Measurements from ENCODE around the gene DAP.

The DAP gene

DNA sequence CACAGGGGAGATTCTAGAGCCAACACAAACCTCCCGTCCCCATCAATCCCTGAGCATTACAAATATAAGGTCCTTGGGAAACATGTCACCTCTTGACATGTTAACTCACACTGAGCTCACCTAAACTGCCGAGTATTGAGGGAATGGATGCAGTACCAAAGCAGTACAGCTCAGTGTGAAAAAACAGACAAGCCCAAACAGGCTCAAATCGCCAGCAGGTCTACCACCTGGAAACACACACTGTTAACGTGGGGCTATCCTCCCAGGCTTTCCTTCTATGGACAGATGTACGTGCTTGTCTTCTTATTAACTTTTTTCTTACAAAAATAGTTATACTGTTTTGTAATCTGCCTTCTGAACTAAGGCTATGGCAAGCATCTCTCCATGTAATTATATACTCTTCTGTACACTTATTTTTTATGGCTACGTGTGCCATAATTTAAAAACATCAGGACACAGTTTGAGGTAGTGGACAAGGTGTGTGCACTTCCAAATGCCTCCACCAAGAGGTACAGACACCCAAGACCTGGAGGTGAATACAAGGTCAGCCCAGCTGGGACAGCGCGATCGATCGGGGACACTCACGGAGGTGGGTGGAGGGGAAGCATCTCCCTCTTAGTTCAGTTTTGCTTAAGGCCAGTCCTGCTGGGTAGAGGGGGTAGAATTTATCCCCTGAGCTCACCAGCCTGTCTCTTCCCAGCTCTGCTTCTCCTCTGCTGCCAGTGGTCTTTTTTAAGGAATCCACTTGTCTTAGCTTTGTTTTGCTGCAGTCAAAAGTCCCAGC is 76.5 kb downstream of the DAP start:
- Mint-ChIP-seq H3K4me3 (no peak overlapping the region), H3K9me3 (no peaks in the 10 kb centered on the region), H3K36me3 (ENCODE audit: low read depth) (peaks cover 38% of the 10 kb centered on the region), H3K27me3 (no peaks in the 10 kb centered on the region), H3K4me1 (ENCODE audit: low read depth) (peaks cover 5% of the 10 kb centered on the region), H3K27ac (peak overlapping the region; percentile 26)

DNA sequence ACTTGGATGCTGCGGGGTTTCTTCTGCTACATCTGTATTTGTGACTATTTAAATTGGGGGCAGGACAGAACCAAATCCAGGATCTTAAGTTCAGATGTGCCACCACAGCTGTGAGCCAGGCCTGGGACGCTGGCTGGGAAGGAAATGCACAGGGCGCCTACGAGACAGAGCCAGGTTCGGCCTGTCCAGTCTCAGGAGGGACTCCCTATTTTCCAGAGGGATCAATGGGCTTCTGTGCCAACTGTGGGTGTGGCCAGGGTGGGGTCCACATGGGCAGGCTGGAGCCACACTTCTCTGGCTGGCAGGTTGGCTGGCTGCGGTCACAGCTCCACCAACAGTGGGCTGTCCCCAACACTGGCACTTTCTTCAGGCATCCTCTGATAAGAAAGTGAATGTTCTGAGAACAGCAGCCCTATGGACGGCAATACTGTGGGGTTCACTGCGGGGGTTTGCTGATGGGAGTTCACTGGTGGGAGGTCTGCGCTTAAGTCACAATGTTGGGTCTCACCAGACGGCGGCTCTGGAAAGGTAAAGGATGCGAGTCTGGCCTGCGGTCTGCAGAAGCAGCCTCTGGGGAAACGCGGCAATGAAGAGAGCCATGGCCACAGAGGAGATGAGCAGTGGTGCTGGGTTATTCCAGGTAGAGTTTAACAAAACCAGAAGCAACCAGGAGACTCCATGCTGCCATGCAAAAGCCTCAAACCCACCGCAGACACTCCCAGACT is 78.1 kb downstream of the DAP start:
- no peaks in the 10 kb centered on the region for H3K9me3 Mint-ChIP-seq
- H3K4me3 Mint-ChIP-seq, result no peak overlapping the region
- H3K36me3 Mint-ChIP-seq (ENCODE audit: low read depth), result peaks cover 46% of the 10 kb centered on the region
- H3K4me1 Mint-ChIP-seq (ENCODE audit: low read depth), result peaks cover 5% of the 10 kb centered on the region
- H3K27me3 Mint-ChIP-seq, result no peaks in the 10 kb centered on the region
- H3K27ac Mint-ChIP-seq, result no peak overlapping the region

DNA sequence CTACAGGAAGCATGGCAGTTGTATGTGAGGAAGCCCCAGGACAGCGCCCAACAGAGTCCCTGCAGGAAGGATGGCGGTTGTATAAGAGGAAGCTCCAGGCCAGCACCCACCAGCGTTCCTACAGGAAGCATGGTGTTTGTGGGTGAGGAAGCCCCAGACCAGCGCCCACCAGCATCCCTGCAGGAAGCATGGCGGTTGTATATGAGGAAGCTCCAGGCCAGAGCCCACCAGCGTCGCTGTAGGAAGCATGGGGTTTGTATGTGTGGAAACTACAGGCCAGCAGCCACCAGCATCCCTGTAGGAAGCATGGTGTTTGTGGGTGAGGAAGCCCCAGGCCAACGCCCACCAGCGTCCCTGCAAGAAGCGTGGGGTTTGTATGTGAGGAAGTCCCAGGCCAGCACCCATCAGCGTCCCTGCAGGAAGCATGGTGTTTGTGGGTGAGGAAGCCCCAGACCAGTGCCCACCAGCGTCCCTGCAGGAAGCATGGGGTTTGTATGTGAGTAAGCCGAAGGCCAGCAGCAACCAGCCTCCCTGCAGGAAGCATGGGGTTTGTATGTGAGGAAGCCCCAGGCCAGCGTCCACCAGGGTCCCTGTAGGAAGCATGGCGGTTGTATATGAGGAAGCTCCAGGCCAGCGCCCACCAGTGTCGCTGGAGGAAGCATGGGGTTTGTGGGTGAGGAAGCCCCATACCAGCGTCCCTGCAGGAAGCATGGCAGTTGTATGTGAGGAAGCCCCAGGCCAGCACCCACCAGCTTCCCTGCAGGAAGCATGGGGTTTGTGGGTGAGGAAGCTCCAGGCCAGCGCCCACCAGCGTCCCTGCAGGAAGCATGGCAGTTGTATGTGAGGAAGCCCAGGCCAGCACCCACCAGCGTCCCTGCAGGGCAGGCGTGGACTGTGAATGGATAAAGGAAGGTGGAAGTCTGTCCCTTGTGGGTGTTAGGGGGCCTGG is 79.0 kb downstream of the DAP start:
- Mint-ChIP-seq H3K9me3 (no peaks in the 10 kb centered on the region), H3K4me1 (ENCODE audit: low read depth) (peaks cover 5% of the 10 kb centered on the region), H3K36me3 (ENCODE audit: low read depth) (peaks cover 50% of the 10 kb centered on the region), H3K4me3 (no peak overlapping the region), H3K27ac (no peak overlapping the region), H3K27me3 (no peaks in the 10 kb centered on the region)

DNA sequence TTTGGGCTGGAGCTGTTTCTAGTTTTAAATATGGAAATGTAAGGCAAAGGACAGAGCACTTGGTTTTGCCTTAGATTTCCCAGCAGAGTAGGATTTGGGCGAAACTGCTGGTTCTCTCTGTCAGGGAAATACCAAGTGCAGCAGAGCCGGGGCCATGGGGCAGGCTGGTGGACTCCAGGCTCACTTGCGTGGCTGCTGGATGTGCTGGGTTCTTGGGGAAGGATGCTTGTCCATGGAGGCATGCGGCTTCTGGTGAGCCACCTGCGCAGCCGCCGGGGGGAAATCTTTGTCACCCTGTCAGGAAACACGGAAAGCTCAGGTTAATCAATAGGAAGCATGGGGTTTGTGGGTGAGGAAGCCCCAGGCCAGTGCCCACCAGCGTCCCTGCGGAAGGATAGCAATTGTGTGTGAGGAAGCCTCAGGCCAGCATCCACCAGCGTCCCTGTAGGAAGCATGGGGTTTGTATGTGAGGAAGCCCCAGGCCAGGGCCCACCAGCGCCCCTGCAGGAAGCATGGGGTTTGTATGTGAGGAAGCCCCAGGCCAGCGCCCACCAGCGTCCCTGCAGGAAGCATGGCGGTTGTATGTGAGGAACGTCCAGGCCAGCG is 80.1 kb downstream of the DAP start:
- peaks cover 5% of the 10 kb centered on the region for H3K4me1 Mint-ChIP-seq (ENCODE audit: low read depth)
- H3K27ac Mint-ChIP-seq, result no peak overlapping the region
- H3K36me3 Mint-ChIP-seq (ENCODE audit: low read depth), result peaks cover 53% of the 10 kb centered on the region
- no peak overlapping the region for H3K4me3 Mint-ChIP-seq
- no peaks in the 10 kb centered on the region for H3K27me3 Mint-ChIP-seq
- no peaks in the 10 kb centered on the region for H3K9me3 Mint-ChIP-seq

GRCh38 chr5:10679336-10679988 is 81.6 kb downstream of the DAP start:
- Mint-ChIP-seq H3K36me3 (ENCODE audit: low read depth) (peaks cover 45% of the 10 kb centered on the region), H3K4me3 (no peak overlapping the region), H3K27me3 (peaks cover 4% of the 10 kb centered on the region), H3K4me1 (ENCODE audit: low read depth) (no peaks in the 10 kb centered on the region), H3K9me3 (no peaks in the 10 kb centered on the region), H3K27ac (no peak overlapping the region)

- Mint-ChIP-seq H3K9me3 (no peaks in the 10 kb centered on the region), H3K36me3 (ENCODE audit: low read depth) (peaks cover 41% of the 10 kb centered on the region), H3K4me3 (no peak overlapping the region), H3K27me3 (peaks cover 4% of the 10 kb centered on the region), H3K4me1 (ENCODE audit: low read depth) (no peaks in the 10 kb centered on the region), H3K27ac (no peak overlapping the region)
These were observed 82.8 kb downstream of the DAP start for GRCh38 chr5:10678244-10678643.

GRCh38 chr5:10677533-10677932 is 83.5 kb downstream of the DAP start:
- Mint-ChIP-seq H3K4me3 (no peak overlapping the region), H3K4me1 (ENCODE audit: low read depth) (no peaks in the 10 kb centered on the region), H3K9me3 (no peaks in the 10 kb centered on the region), H3K27me3 (peaks cover 4% of the 10 kb centered on the region), H3K27ac (no peak overlapping the region), H3K36me3 (ENCODE audit: low read depth) (peaks cover 39% of the 10 kb centered on the region)

GRCh38 chr5:10676946-10677345 is 84.1 kb downstream of the DAP start:
- Mint-ChIP-seq H3K27ac (no peak overlapping the region), H3K36me3 (ENCODE audit: low read depth) (peaks cover 39% of the 10 kb centered on the region), H3K4me3 (no peak overlapping the region), H3K27me3 (peaks cover 8% of the 10 kb centered on the region), H3K4me1 (ENCODE audit: low read depth) (no peaks in the 10 kb centered on the region), H3K9me3 (no peaks in the 10 kb centered on the region)

DNA sequence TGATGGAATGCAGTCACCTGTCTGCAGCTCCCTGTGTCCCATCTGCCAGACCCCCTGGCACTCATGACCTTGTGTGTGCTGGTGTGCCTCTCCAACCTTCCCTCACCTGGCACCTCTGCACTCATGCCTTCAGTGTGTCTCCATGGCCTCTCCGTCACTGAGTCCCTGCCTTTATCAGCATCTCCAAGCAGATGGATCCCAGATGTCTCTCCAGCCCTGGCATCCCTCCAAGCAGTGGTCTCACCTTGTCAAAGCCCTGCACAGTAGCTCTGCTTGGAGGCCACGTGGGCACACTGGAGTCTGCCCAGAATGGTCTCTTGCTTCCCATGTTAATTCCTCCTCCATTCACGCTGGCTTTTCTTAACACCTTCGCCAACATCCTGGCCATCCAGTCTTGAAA is 84.8 kb downstream of the DAP start:
- H3K27ac Mint-ChIP-seq, result no peak overlapping the region
- no peak overlapping the region for H3K4me3 Mint-ChIP-seq
- H3K36me3 Mint-ChIP-seq (ENCODE audit: low read depth), result peaks cover 39% of the 10 kb centered on the region
- no peaks in the 10 kb centered on the region for H3K4me1 Mint-ChIP-seq (ENCODE audit: low read depth)
- no peaks in the 10 kb centered on the region for H3K9me3 Mint-ChIP-seq
- H3K27me3 Mint-ChIP-seq, result peaks cover 8% of the 10 kb centered on the region

DNA sequence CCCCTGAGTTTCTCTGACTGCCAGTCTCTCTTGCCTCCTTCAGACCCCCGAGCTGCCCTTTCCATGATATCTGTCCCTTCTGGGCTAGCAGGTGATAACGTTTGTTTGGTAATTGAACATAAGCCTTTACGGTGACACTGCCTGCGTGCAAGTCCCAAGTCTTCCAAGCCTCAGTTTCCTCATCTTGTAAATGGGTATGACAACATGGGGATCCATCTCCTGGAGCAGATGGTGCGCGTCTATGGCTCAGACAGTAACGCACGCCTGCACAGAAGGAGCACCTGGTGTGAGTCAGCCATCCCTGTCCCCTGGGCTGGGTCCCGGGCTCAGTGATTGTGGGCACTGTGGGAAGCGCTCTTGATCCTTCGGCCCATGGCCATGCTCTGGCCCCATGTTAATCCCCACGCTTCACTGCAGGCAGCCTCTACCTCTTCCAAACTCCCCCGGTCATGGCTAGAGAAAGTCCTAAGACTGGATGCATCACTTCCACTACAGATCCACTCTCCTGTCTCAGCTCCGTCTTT is 85.8 kb downstream of the DAP start:
- peaks cover 8% of the 10 kb centered on the region for H3K27me3 Mint-ChIP-seq
- H3K4me1 Mint-ChIP-seq (ENCODE audit: low read depth), result no peaks in the 10 kb centered on the region
- H3K36me3 Mint-ChIP-seq (ENCODE audit: low read depth), result peaks cover 30% of the 10 kb centered on the region
- no peaks in the 10 kb centered on the region for H3K9me3 Mint-ChIP-seq
- peak overlapping the region; percentile 54 for H3K27ac Mint-ChIP-seq
- H3K4me3 Mint-ChIP-seq, result no peak overlapping the region

- no peaks in the 10 kb centered on the region for H3K9me3 Mint-ChIP-seq
- no peaks in the 10 kb centered on the region for H3K4me1 Mint-ChIP-seq (ENCODE audit: low read depth)
- no peak overlapping the region for H3K27ac Mint-ChIP-seq
- peaks cover 24% of the 10 kb centered on the region for H3K36me3 Mint-ChIP-seq (ENCODE audit: low read depth)
- peaks cover 8% of the 10 kb centered on the region for H3K27me3 Mint-ChIP-seq
- no peak overlapping the region for H3K4me3 Mint-ChIP-seq
These were observed 86.5 kb downstream of the DAP start for GRCh38 chr5:10674582-10674981.

- Mint-ChIP-seq H3K4me3 (no peak overlapping the region), H3K4me1 (ENCODE audit: low read depth) (no peaks in the 10 kb centered on the region), H3K36me3 (ENCODE audit: low read depth) (peaks cover 24% of the 10 kb centered on the region), H3K27ac (no peak overlapping the region), H3K27me3 (peaks cover 8% of the 10 kb centered on the region), H3K9me3 (no peaks in the 10 kb centered on the region)
These were observed 86.9 kb downstream of the DAP start for GRCh38 chr5:10674096-10674495.

GRCh38 chr5:10673407-10673806 is 87.6 kb downstream of the DAP start:
- Mint-ChIP-seq H3K27me3 (peaks cover 8% of the 10 kb centered on the region), H3K4me1 (ENCODE audit: low read depth) (no peaks in the 10 kb centered on the region), H3K27ac (no peak overlapping the region), H3K9me3 (no peaks in the 10 kb centered on the region), H3K36me3 (ENCODE audit: low read depth) (peaks cover 19% of the 10 kb centered on the region), H3K4me3 (no peak overlapping the region)

GRCh38 chr5:10673017-10673389 is 88.0 kb downstream of the DAP start:
- no peaks in the 10 kb centered on the region for H3K4me1 Mint-ChIP-seq (ENCODE audit: low read depth)
- no peak overlapping the region for H3K27ac Mint-ChIP-seq
- H3K36me3 Mint-ChIP-seq (ENCODE audit: low read depth), result peaks cover 16% of the 10 kb centered on the region
- peaks cover 8% of the 10 kb centered on the region for H3K27me3 Mint-ChIP-seq
- no peak overlapping the region for H3K4me3 Mint-ChIP-seq
- no peaks in the 10 kb centered on the region for H3K9me3 Mint-ChIP-seq

All from stimulated activated naive CD8-positive, alpha-beta T cell treated with anti-CD3 and anti-CD28 coated beads, Interleukin-15, Interleukin-2, amounts not matched to agents 100 ng/mL and 50 ng/mL, for 24 hours (primary cell).